ENCODE measurements around the gene NISCH. TPM values are rescaled to one million over a fixed set of nuclear protein-coding genes. Genes with fewer than 3 reads are reported as not detected.

The NISCH gene
- total RNA-seq, 1 experiment from 2014 or later: 104 TPM

DNA sequence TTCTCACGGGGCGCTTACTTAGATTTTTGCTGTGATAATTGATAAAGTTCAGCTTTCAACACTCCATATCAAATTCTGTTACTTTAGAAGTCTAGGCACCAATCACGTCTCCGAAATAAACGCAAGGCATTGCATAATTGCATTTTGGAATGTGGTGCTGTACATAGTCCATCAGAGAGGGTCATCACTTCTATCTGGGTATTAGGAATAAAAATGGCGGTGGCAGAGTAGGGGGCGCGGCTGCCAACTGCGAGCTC, 80.6 kb downstream of the NISCH start:
- Mint-ChIP-seq H3K9me3 (no peaks in the 10 kb centered on the region), H3K27ac (peak overlapping the region in 1 of 3 experiments; percentile 18; a peak in 3 of 7 replicates), H3K27me3 (ENCODE audit: low read depth) (no peaks in the 10 kb centered on the region), H3K4me1 (peaks cover 45 to 46% of the 10 kb centered on the region in 2 experiments), H3K36me3 (ENCODE audit: insufficient read depth in 1 of 3, low read depth in 3 of 3) (peaks cover 15 to 32% (median 23%) of the 10 kb centered on the region in 3 experiments), H3K4me3 (peak overlapping the region; percentile 35 to 99; a peak in 4 of 5 replicates)
- Histone ChIP-seq H4K20me1 (ENCODE audit: control insufficient read depth, insufficient read depth, insufficient read length) (no peaks in the 10 kb centered on the region), H3K23me2 (ENCODE audit: insufficient read length, low read depth, low read length, poor library complexity, severe bottlenecking) (peaks cover 24% of the 10 kb centered on the region), H4K8ac (replicated peaks; ENCODE audit: insufficient read length, low read depth, low read length) (no peak overlapping the region), H3K27ac (ENCODE audit: insufficient read length, low read depth, low read length) (no peak overlapping the region), H3K9ac (ENCODE audit: extremely low read depth, insufficient read length, low read length) (no peak overlapping the region), H3K14ac (ENCODE audit: insufficient read depth, low read length) (no peak overlapping the region), H3K4ac (ENCODE audit: low read depth, low read length) (no peak overlapping the region), H3K56ac (ENCODE audit: insufficient read length, low read depth, low read length) (no peak overlapping the region), H2BK12ac (ENCODE audit: insufficient read length, low read depth, low read length) (no peak overlapping the region), H2BK5ac (ENCODE audit: insufficient read length, low read length) (no peak overlapping the region), H3K18ac (ENCODE audit: insufficient read length, low read depth, low read length) (no peak overlapping the region), H2AFZ (ENCODE audit: low read length) (no peak overlapping the region), H3K79me2 (ENCODE audit: insufficient read depth, low read length) (peaks cover 14% of the 10 kb centered on the region; the same call in 1 of the 2 replicates), H3K4me2 (ENCODE audit: insufficient read depth, insufficient read length, low read length) (no peak overlapping the region), H2AK5ac (ENCODE audit: insufficient read length, low read length) (no peak overlapping the region), H2BK120ac (ENCODE audit: low read depth, low read length, poor library complexity, severe bottlenecking) (no peak overlapping the region), H3K23ac (ENCODE audit: insufficient read length, low read depth, low read length) (no peak overlapping the region), H3K27me3 (ENCODE audit: insufficient read depth, low read length) (no peaks in the 10 kb centered on the region), H3K79me1 (ENCODE audit: insufficient read depth, low read depth, low read length, poor library complexity, severe bottlenecking) (peaks cover 6% of the 10 kb centered on the region), H2BK15ac (ENCODE audit: low read depth, low read length) (no peak overlapping the region), H3T11ph (ENCODE audit: low read length) (no peak overlapping the region), H3K9me3 (ENCODE audit: control insufficient read depth, low read depth, low read length) (no peaks in the 10 kb centered on the region), H4K5ac (ENCODE audit: insufficient read length, low read depth, low read length) (no peak overlapping the region), H3K4me1 (ENCODE audit: insufficient read depth, low read length) (peaks cover 6% of the 10 kb centered on the region), H4K91ac (ENCODE audit: insufficient read length, low read depth, low read length) (no peak overlapping the region), H2BK20ac (ENCODE audit: low read depth, low read length, poor library complexity, severe bottlenecking) (no peak overlapping the region)
- no peak for DNase-seq
- WGBS (ENCODE audit: extremely low coverage, insufficient read length, low lambda C conversion rate): no CpG with 5 or more reads among the region's 9 CpGs
- TF ChIP-seq, protein P1, sequence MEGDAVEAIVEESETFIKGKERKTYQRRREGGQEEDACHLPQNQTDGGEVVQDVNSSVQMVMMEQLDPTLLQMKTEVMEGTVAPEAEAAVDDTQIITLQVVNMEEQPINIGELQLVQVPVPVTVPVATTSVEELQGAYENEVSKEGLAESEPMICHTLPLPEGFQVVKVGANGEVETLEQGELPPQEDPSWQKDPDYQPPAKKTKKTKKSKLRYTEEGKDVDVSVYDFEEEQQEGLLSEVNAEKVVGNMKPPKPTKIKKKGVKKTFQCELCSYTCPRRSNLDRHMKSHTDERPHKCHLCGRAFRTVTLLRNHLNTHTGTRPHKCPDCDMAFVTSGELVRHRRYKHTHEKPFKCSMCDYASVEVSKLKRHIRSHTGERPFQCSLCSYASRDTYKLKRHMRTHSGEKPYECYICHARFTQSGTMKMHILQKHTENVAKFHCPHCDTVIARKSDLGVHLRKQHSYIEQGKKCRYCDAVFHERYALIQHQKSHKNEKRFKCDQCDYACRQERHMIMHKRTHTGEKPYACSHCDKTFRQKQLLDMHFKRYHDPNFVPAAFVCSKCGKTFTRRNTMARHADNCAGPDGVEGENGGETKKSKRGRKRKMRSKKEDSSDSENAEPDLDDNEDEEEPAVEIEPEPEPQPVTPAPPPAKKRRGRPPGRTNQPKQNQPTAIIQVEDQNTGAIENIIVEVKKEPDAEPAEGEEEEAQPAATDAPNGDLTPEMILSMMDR (conservative IDR thresholded peaks at IDR 0.05): no peak

Data from H9 (cell line).